Tongue (tissue), 2 donors: Measurements from ENCODE around the gene NDRG2. TPM values are rescaled to one million over a fixed set of nuclear protein-coding genes. Genes with fewer than 3 reads are reported as not detected.
"Not testable (repeated sequence)": the region's sequence is repeated elsewhere in the genome, so short reads cannot be mapped to it uniquely, and the experiment has no call there.

Experiments used
- DNase-seq: peaks from one replicate; pipeline ENCODE4 v3.0.0-alpha.2; 2015
- total RNA-seq: library from RNA; depleted of rRNA; stranded (reverse); fragments of >200 nt; gene quantifications from one replicate; pipeline ENCODE4 v1.2.3, GENCODE V29; 2014

NDRG2 gene
- total RNA-seq, 1 donor from 2014 or later, result 230 TPM

GRCh38 chr14:21055432-21056117, 30.7 kb upstream of the NDRG2 start:
- DNase-seq, result no peak

GRCh38 chr14:21054768-21055145, 29.9 kb upstream of the NDRG2 start:
- DNase-seq, result no peak

GRCh38 chr14:21054123-21054767, 29.4 kb upstream of the NDRG2 start:
- no peak for DNase-seq

GRCh38 chr14:21053184-21054122, 28.6 kb upstream of the NDRG2 start:
- DNase-seq, result no peak

- no peak for DNase-seq
These were observed 25.7 kb upstream of the NDRG2 start for GRCh38 chr14:21050597-21050996.

- no peak for DNase-seq
These were observed 24.4 kb upstream of the NDRG2 start for GRCh38 chr14:21049271-21049673.

- no peak for DNase-seq
These were observed 23.8 kb upstream of the NDRG2 start for GRCh38 chr14:21048638-21049037.

GRCh38 chr14:21047378-21047781, 22.5 kb upstream of the NDRG2 start:
- DNase-seq, result no peak

- DNase-seq, result no peak
These were observed 19.2 kb upstream of the NDRG2 start for GRCh38 chr14:21043974-21044618.

GRCh38 chr14:21043387-21043973, 18.6 kb upstream of the NDRG2 start:
- DNase-seq, result no peak

- DNase-seq, result no peak
These were observed 18.1 kb upstream of the NDRG2 start for GRCh38 chr14:21042918-21043317.

GRCh38 chr14:21041676-21042433, 17.0 kb upstream of the NDRG2 start, which contains the start of gene RNASE7:
Gene RNASE7 (plus strand): TSS chr14:21042362. CDS start chr14:21042993, 631 bp downstream.
- no peak for DNase-seq

GRCh38 chr14:21040941-21041340, 16.1 kb upstream of the NDRG2 start:
- not testable (repeated sequence) for DNase-seq

GRCh38 chr14:21040370-21040925, 15.6 kb upstream of the NDRG2 start:
- no peak for DNase-seq

GRCh38 chr14:21039585-21040369, 14.9 kb upstream of the NDRG2 start:
- DNase-seq, result peak; percentile 94

GRCh38 chr14:21038441-21039422, 13.9 kb upstream of the NDRG2 start:
- peak; percentile 97 for DNase-seq

- DNase-seq, result no peak
These were observed 12.3 kb upstream of the NDRG2 start for GRCh38 chr14:21037156-21037555.

GRCh38 chr14:21036751-21037150, 11.9 kb upstream of the NDRG2 start:
- DNase-seq, result no peak

- no peak for DNase-seq
These were observed 9.8 kb upstream of the NDRG2 start, which contains the start of gene RNASE13 for GRCh38 chr14:21034707-21035106. Gene RNASE13 (minus strand): TSS chr14:21034807. CDS start chr14:21034288, 519 bp downstream.
